Lung (tissue), 12 donors: ENCODE results near the gene TMEM72. TPM values are rescaled to one million over a fixed set of nuclear protein-coding genes. Genes with fewer than 3 reads are reported as not detected.
A peak's percentile ranks its signal among the peaks of the same experiment; 100 is the strongest.

Source experiments
- ATAC-seq: fragments of 200-7000 bp; cut with Tn5 transposase; one replicate; pipeline ENCODE4 v1.9.1; 2020; ENCODE audit warnings: moderate number of reproducible peaks; ENCODE audit not compliant: insufficient read depth, low FRiP score
- DNase-seq, 3 donors: peaks; one replicate each; pipeline ENCODE4 v3.0.0-alpha.2; 2013 to 2017
- H3K27ac ChIP-seq, 2 donors: one replicate each; pipeline ENCODE4 v1.5.1; 2013; ENCODE audit warnings: mild to moderate bottlenecking in 2 of 2, moderate library complexity in 2 of 2, control low read depth in 1 of 2, inconsistent platforms in 1 of 2, low read depth in 1 of 2, low read length in 1 of 2
- H3K27me3 ChIP-seq, 3 donors: one replicate each; pipeline ENCODE4 v1.5.1; 2013; ENCODE audit warnings: low read length in 2 of 3; ENCODE audit not compliant: control insufficient read depth in 3 of 3, insufficient read depth in 3 of 3
- H3K36me3 ChIP-seq, 4 donors: one replicate each; pipeline ENCODE4 v1.5.1; 2013; ENCODE audit warnings: low read length in 4 of 4, mild to moderate bottlenecking in 1 of 4, moderate library complexity in 1 of 4; ENCODE audit not compliant: control insufficient read depth in 4 of 4, insufficient read depth in 4 of 4
- H3K4me1 ChIP-seq, 5 donors: one replicate each; pipeline ENCODE4 v1.5.1; 2013; ENCODE audit warnings: low read length in 5 of 5, mild to moderate bottlenecking in 2 of 5, moderate library complexity in 1 of 5; ENCODE audit not compliant: control insufficient read depth in 5 of 5, insufficient read depth in 5 of 5
- H3K4me3 ChIP-seq: one replicate; pipeline ENCODE4 v1.5.1; 2013; ENCODE audit warnings: mild to moderate bottlenecking, control low read depth, moderate library complexity
- H3K9ac ChIP-seq, 2 donors: one replicate each; pipeline ENCODE4 v1.5.1; 2013; ENCODE audit warnings: low read length in 2 of 2, control low read depth in 1 of 2; ENCODE audit not compliant: insufficient read depth in 1 of 2
- H3K9me3 ChIP-seq, 4 donors: one replicate each; pipeline ENCODE4 v1.5.1; 2013; ENCODE audit warnings: low read length in 3 of 4, mild to moderate bottlenecking in 1 of 4, moderate library complexity in 1 of 4; ENCODE audit not compliant: control insufficient read depth in 4 of 4, insufficient read depth in 3 of 4
- CTCF ChIP-seq: IDR thresholded peaks from 2 replicates; pipeline ENCODE4 v1.5.1; 2012; ENCODE audit warnings: mild to moderate bottlenecking; ENCODE audit errors: control extremely low read depth, extremely low read depth
- WGBS, 2 donors: extraction: QIAGEN DNeasy Blood & Tissue Kit; methylation state at CpG; one replicate each; pipeline ENCODE4 v1.1.7; 2013; 5-methylcytosine and 5-hydroxymethylcytosine counted together
- polyA plus RNA-seq, 2 donors: library from polyadenylated mRNA; stranded (reverse); fragments of 200-250 nt; gene quantifications; one replicate each; pipeline ENCODE4 v1.2.1, GENCODE V29; 2013
- total RNA-seq, 2 donors: library from RNA; depleted of rRNA in 1 of 2; stranded (reverse); fragments of >200 nt in 1 of 2; gene quantifications; one replicate each; pipeline ENCODE4 v1.2.1, GENCODE V29; 2014 to 2021
- donor health status: control.
- donor health status: control.
- donor health status: Bipolar disorder and iron deficiency.
- donor health status: healthy.
- donor health status: DM: yes; HTN: yes; CAD: no.

Gene TMEM72
- total and polyA plus RNA-seq, 4 donors = 0.02 to 0.11 (median 0.04) TPM; not detected in 1

- DNase-seq = peak; percentile 44 to 53 (median 52)
- WGBS, 2 donors = 73 to 76% methylated on average over 9 of the region's 9 CpGs
- ATAC-seq = no peak
- Histone ChIP-seq H3K4me3 (no peak overlapping the region), H3K27ac (no peak overlapping the region), H3K27me3 (no peaks in the 10 kb centered on the region), H3K9ac (no peak overlapping the region), H3K36me3 (no peaks in the 10 kb centered on the region), H3K9me3 (peaks cover 0 to 5% (median 1%) of the 10 kb centered on the region in 4 donors), H3K4me1 (peaks cover 0 to 26% (median 0%) of the 10 kb centered on the region in 5 donors)
- TF ChIP-seq CTCF = no peak
Measured at GRCh38 chr10:44902941-44903545, 8.1 kb upstream of the TMEM72 start.

GRCh38 chr10:44906486-44906885 is 4.7 kb upstream of the TMEM72 start:
- no peaks in the 10 kb centered on the region for H3K36me3 ChIP-seq
- 50 to 72% methylated on average over 4 of the region's 4 CpGs for WGBS, 2 donors
- no peak for TF ChIP-seq CTCF
- no peak overlapping the region for H3K9ac ChIP-seq
- DNase-seq (no peak), ATAC-seq (no peak)
- no peaks in the 10 kb centered on the region for H3K27me3 ChIP-seq
- H3K27ac ChIP-seq = no peak overlapping the region
- H3K9me3 ChIP-seq = peaks cover 0 to 5% (median 1%) of the 10 kb centered on the region in 4 donors
- H3K4me3 ChIP-seq = no peak overlapping the region
- peaks cover 0 to 37% (median 0%) of the 10 kb centered on the region in 5 donors for H3K4me1 ChIP-seq

GRCh38 chr10:44907556-44907955 is 3.6 kb upstream of the TMEM72 start:
- 92 to 95% methylated on average over 7 of the region's 7 CpGs for WGBS, 2 donors
- TF ChIP-seq CTCF = no peak
- Histone ChIP-seq H3K4me3 (no peak overlapping the region), H3K9me3 (peaks cover 0 to 5% (median 1%) of the 10 kb centered on the region in 4 donors), H3K27me3 (no peaks in the 10 kb centered on the region), H3K36me3 (no peaks in the 10 kb centered on the region), H3K9ac (no peak overlapping the region), H3K27ac (no peak overlapping the region), H3K4me1 (peaks cover 0 to 31% (median 6%) of the 10 kb centered on the region in 5 donors)
- DNase-seq (no peak), ATAC-seq (no peak)
